ENCODE data around the gene AP2S1. TPM values are rescaled to one million over a fixed set of nuclear protein-coding genes. Genes with fewer than 3 reads are reported as not detected.

Gene AP2S1
- total RNA-seq, 2 experiments from 2014 or later, result 79.3 to 110 TPM

- H3K36me3 ChIP-seq (ENCODE audit: insufficient read depth, low read length), result peaks cover 58% of the 10 kb centered on the region
- no peak overlapping the region for H3K4me3 ChIP-seq (ENCODE audit: low read depth, low read length, poor library complexity, severe bottlenecking)
- H3K79me2 ChIP-seq (ENCODE audit: insufficient read depth, low read depth, low read length), result peaks cover 97% of the 10 kb centered on the region
- no peak overlapping the region for H2AFZ ChIP-seq (ENCODE audit: low read length)
- intact Hi-C loops (cut with micrococcal nuclease; ENCODE audit: unreplicated experiment), result no loop called here
- no TSS peak for BruUV-seq (replicated peaks)
- no peaks in the 10 kb centered on the region for H3K9me2 ChIP-seq (ENCODE audit: insufficient read depth, low read length)
- ChIA-PET CTCF (ENCODE audit: unreplicated experiment) (no interaction called here), POLR2A (interaction anchor here (0.6 to 1.2 kb wide), 5 partner anchors 9 to 148 kb away, joined by 3 to 8 read pairs (median 4); partner anchors contain the start of gene AP2S1)
- H4K20me1 ChIP-seq (ENCODE audit: insufficient read depth, low read length), result peaks cover 30% of the 10 kb centered on the region
- peak overlapping the region; percentile 18 for H3K27ac ChIP-seq (ENCODE audit: low read depth, low read length, poor library complexity, severe bottlenecking)
- TF ChIP-seq EZH2phosphoT487 (IDR thresholded peaks at IDR 0.05; ENCODE audit: borderline replicate concordance, low read depth, low read length), result no peak
- TF ChIP-seq CTCF (conservative IDR thresholded peaks at IDR 0.05; ENCODE audit: low read length), result no peak
- no peak overlapping the region for H3K4me2 ChIP-seq (ENCODE audit: low read length)
- no peaks in the 10 kb centered on the region for H3K9me3 ChIP-seq (ENCODE audit: low read length)
- peaks cover 49% of the 10 kb centered on the region for H3K4me1 ChIP-seq (ENCODE audit: insufficient read depth, low read length, poor library complexity, severe bottlenecking)
- no peak for DNase-seq (ENCODE audit: low spot score)
These were observed 17.6 kb upstream of the AP2S1 start for GRCh38 chr19:46868025-46868802.

GRCh38 chr19:46867170-46867569, 16.5 kb upstream of the AP2S1 start:
- H2AFZ ChIP-seq (ENCODE audit: low read length), result no peak overlapping the region
- ChIA-PET POLR2A (interaction anchor here (1.0 kb wide), 1 partner anchor 10 kb away, joined by 6 read pairs; no protein-coding TSS in a partner anchor), CTCF (ENCODE audit: unreplicated experiment) (no interaction called here)
- no peak overlapping the region for H3K4me3 ChIP-seq (ENCODE audit: low read depth, low read length, poor library complexity, severe bottlenecking)
- no peaks in the 10 kb centered on the region for H3K9me2 ChIP-seq (ENCODE audit: insufficient read depth, low read length)
- peaks cover 54% of the 10 kb centered on the region for H3K36me3 ChIP-seq (ENCODE audit: insufficient read depth, low read length)
- intact Hi-C loops (cut with micrococcal nuclease; ENCODE audit: unreplicated experiment), result no loop called here
- TF ChIP-seq CTCF (conservative IDR thresholded peaks at IDR 0.05; ENCODE audit: low read length), result no peak
- no peak for TF ChIP-seq EZH2phosphoT487 (IDR thresholded peaks at IDR 0.05; ENCODE audit: borderline replicate concordance, low read depth, low read length)
- no peaks in the 10 kb centered on the region for H3K9me3 ChIP-seq (ENCODE audit: low read length)
- no TSS peak for BruUV-seq (replicated peaks)
- peak overlapping the region; percentile 7 for H3K27ac ChIP-seq (ENCODE audit: low read depth, low read length, poor library complexity, severe bottlenecking)
- no peak overlapping the region for H3K4me2 ChIP-seq (ENCODE audit: low read length)
- peaks cover 57% of the 10 kb centered on the region for H3K4me1 ChIP-seq (ENCODE audit: insufficient read depth, low read length, poor library complexity, severe bottlenecking)
- H3K79me2 ChIP-seq (ENCODE audit: insufficient read depth, low read depth, low read length), result peaks cover 99% of the 10 kb centered on the region
- peaks cover 37% of the 10 kb centered on the region for H4K20me1 ChIP-seq (ENCODE audit: insufficient read depth, low read length)
- no peak for DNase-seq (ENCODE audit: low spot score)
